Subcutaneous adipose tissue (tissue), 4 donors: ENCODE measurements around the gene VPS37C. TPM values are rescaled to one million over a fixed set of nuclear protein-coding genes. Genes with fewer than 3 reads are reported as not detected.

Experiments
- total RNA-seq, 4 donors: library from RNA; depleted of rRNA; stranded (reverse); fragments of >200 nt; gene quantifications; one replicate each; pipeline ENCODE4 v1.1.0, GENCODE V29; 2016
- TF ChIP-seq, protein P1 (sequence below): fragments of 450-650 bp; IDR thresholded peaks from one replicate; pipeline ENCODE4 v1.5.1; 2016; ENCODE audit warnings: low read depth, mild to moderate bottlenecking, control low read depth, antibody characterized with exemption, moderate library complexity

Gene VPS37C
- total RNA-seq, 4 donors from 2014 or later: 6.7 to 10.9 (median 8.8) TPM

DNA sequence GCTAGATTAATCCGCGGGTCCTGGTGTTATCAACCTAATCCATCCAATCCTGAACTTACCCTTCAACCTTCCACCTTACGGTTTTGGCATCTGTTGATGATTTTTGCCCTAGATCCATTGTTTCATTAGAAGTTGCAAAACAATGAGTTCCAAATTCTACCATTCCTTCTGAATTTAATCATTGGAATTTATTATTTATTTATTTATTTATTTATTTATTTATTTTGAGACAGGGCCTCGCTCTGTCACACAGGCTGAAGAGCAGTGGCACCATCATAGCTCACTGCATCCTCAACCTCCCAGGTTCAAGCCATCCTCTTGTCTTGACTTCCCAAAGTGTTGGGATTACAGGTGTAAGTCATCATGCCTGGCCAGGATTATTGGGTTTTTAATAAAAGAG is 20.3 kb upstream of the VPS37C start:
- TF ChIP-seq, protein P1, sequence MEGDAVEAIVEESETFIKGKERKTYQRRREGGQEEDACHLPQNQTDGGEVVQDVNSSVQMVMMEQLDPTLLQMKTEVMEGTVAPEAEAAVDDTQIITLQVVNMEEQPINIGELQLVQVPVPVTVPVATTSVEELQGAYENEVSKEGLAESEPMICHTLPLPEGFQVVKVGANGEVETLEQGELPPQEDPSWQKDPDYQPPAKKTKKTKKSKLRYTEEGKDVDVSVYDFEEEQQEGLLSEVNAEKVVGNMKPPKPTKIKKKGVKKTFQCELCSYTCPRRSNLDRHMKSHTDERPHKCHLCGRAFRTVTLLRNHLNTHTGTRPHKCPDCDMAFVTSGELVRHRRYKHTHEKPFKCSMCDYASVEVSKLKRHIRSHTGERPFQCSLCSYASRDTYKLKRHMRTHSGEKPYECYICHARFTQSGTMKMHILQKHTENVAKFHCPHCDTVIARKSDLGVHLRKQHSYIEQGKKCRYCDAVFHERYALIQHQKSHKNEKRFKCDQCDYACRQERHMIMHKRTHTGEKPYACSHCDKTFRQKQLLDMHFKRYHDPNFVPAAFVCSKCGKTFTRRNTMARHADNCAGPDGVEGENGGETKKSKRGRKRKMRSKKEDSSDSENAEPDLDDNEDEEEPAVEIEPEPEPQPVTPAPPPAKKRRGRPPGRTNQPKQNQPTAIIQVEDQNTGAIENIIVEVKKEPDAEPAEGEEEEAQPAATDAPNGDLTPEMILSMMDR: no peak

DNA sequence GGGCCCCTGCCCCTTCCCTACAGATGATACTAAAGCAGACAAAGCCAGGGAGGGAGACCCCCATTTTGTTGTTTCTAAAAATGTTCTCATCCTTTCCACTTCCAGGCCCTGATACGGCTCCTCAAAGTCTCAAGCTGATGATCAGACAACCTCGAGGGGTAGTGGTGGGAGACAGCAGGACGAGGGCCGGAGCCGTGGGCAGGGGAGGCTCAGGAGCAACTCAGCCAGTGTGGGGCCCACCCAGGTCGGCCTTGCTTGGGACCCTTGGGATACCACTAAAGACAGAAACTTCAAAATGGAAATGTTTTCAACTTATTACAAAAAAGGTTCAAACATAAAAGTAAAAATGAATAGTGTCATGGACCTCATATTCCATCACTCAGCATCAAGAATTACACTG is 15.2 kb upstream of the VPS37C start:
- TF ChIP-seq, protein P1: no peak

DNA sequence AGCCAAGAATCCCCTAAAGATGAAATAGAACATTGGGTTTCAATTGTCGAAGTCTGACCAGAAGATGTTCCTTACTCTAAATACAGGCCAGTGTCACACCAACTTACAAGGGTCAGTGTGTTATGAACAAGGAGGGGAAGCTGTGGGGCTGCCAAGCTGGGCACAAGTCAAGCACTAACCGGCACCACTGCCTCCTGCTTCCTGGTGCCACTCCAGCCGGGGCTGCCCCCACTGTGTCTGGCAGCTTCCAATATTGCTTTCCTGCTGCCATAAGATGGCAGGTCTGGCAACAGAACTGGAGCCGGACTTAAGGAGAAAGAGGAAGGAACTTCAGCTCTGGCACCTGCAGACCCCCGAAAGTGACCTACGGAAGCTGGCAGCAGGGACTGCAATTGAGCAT is 13.7 kb upstream of the VPS37C start:
- TF ChIP-seq, protein P1: no peak

DNA sequence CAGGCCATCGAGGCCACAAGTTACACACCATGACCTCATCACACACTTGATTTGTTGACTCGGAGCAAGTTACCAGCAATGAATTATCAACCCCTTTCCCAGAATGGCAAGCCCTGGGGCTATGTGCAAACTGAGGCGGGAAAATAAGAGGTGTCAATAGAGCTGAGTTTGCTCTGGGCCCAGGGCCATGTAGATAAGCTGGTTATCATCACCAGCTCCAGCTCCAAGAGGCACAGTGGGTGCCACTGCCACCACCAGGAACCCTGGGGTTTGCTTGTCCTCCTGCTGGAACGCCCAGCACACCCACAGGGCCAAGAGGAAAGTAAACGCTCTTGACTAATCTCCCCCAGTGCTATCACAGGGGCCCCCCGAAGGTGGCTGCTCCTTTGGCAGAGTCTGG is 13.0 kb upstream of the VPS37C start:
- TF ChIP-seq, protein P1: no peak

- TF ChIP-seq, protein P1: no peak
Measured at GRCh38 chr11:61173456-61173855, 12.2 kb upstream of the VPS37C start.

GRCh38 chr11:61172888-61173287 is 11.7 kb upstream of the VPS37C start:
- TF ChIP-seq, protein P1: no peak

DNA sequence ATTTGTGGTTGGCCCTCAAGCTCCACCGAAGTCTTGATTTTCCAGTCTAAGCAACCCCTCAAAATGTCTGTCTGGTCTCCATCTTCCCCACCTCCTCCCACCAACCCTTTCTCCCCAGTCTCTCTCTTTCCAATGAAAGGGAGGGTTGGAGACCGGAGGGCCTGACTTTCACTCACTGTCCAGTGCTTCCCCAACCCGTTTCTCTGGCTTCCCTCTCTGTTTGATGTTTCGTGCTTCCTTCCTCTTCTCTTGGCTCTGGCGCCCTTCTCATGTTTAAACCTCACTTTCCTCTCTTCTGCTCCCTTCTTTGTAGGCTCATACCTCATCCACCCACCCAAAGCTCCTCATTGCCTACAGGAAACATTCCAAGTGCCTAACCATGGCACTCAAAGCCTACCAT is 11.1 kb upstream of the VPS37C start:
- TF ChIP-seq, protein P1: no peak
